Prostate gland (tissue), 2 donors: ENCODE measurements around the gene MFSD2A. TPM values are rescaled to one million over a fixed set of nuclear protein-coding genes. Genes with fewer than 3 reads are reported as not detected.

Source experiments
- DNase-seq: peaks from one replicate; pipeline ENCODE4 v3.0.0-alpha.2; 2019; ENCODE audit warnings: low spot score
- H3K27ac ChIP-seq, 2 donors: fragments of 200-600 bp; sonication (generic); 2 replicates each; pipeline ENCODE4 v1.5.1; 2017 to 2019
- H3K27me3 ChIP-seq: fragments of 200-600 bp; sonication (generic); replicated peaks from 2 replicates; pipeline ENCODE4 v1.5.1; 2019; ENCODE audit not compliant: insufficient read depth
- H3K36me3 ChIP-seq, 2 donors: fragments of 200-600 bp; sonication (generic); 1 replicate in 1 of 2; 2 replicates in 1 of 2; pipeline versions ENCODE4 v1.5.1 to v1.8.1; 2017 to 2019
- H3K4me1 ChIP-seq: fragments of 200-600 bp; sonication (generic); replicated peaks from 2 replicates; pipeline ENCODE4 v1.5.1; 2019
- H3K4me3 ChIP-seq, 2 donors: fragments of 200-600 bp; sonication (generic); 2 replicates each; pipeline ENCODE4 v1.5.1; 2017 to 2019
- H3K9me3 ChIP-seq: fragments of 200-600 bp; sonication (generic); 2 replicates; pipeline ENCODE4 v1.5.1; 2017
- CTCF ChIP-seq, 4 experiments: fragments of 200-600 bp in 2 of 4; fragments of 450-650 bp in 2 of 4; sonication (generic) in 2 of 4; IDR thresholded peaks; 1 replicate in 3 of 4; 2 replicates in 1 of 4; pipeline ENCODE4 v1.5.1; 2016 to 2019; ENCODE audit warnings: antibody characterized with exemption in 4 of 4, mild to moderate bottlenecking in 2 of 4, moderate library complexity in 2 of 4
- POLR2A ChIP-seq: fragments of 450-650 bp; IDR thresholded peaks from one replicate; pipeline ENCODE4 v1.6.1; 2016; ENCODE audit warnings: antibody characterized with exemption, mild to moderate bottlenecking
- POLR2AphosphoS5 ChIP-seq: sonication (generic); formaldehyde crosslinking; IDR thresholded peaks from one replicate; pipeline ENCODE4 v1.6.1; 2017; ENCODE audit warnings: antibody characterized with exemption
- WGBS: methylation state at CpG from one replicate; pipeline ENCODE4 v1.1.5; 2018; 5-methylcytosine and 5-hydroxymethylcytosine counted together
- intact Hi-C: fragments of 100-400 bp; cut with DNase I; formaldehyde crosslinking; loops from one replicate; pipeline ENCODE4 v1.14.2; 2022
- total RNA-seq, 2 donors: library from RNA; depleted of rRNA; stranded (reverse); fragments of >200 nt; gene quantifications; one replicate each; pipeline ENCODE4 v1.1.0, GENCODE V29; 2016

Gene MFSD2A
- total RNA-seq, 2 donors from 2014 or later = 1.1 to 135 TPM

GRCh38 chr1:39947260-39947659, 7.7 kb upstream of the MFSD2A start:
- H3K27ac ChIP-seq = no peak overlapping the region
- H3K4me3 ChIP-seq = no peak overlapping the region
- 71% methylated on average over 4 of the region's 4 CpGs for WGBS
- H3K27me3 ChIP-seq = no peaks in the 10 kb centered on the region
- no peaks in the 10 kb centered on the region for H3K9me3 ChIP-seq
- DNase-seq = no peak
- H3K36me3 ChIP-seq = no peaks in the 10 kb centered on the region
- H3K4me1 ChIP-seq = no peaks in the 10 kb centered on the region
- TF ChIP-seq POLR2AphosphoS5 = no peak
- TF ChIP-seq CTCF (IDR thresholded peaks at IDR 0.05) = no peak
- TF ChIP-seq POLR2A = no peak
- intact Hi-C loops = no loop called here

GRCh38 chr1:39949891-39950290, 5.1 kb upstream of the MFSD2A start:
- TF ChIP-seq POLR2AphosphoS5 = no peak
- no peak for TF ChIP-seq POLR2A
- no peak for TF ChIP-seq CTCF (IDR thresholded peaks at IDR 0.05)
- DNase-seq = no peak
- Histone ChIP-seq H3K27me3 (no peaks in the 10 kb centered on the region), H3K36me3 (no peaks in the 10 kb centered on the region), H3K4me1 (no peaks in the 10 kb centered on the region), H3K4me3 (no peak overlapping the region), H3K27ac (no peak overlapping the region), H3K9me3 (no peaks in the 10 kb centered on the region)
- intact Hi-C loops = no loop called here
- 58% methylated on average over 2 of the region's 2 CpGs for WGBS

- Histone ChIP-seq H3K36me3 (no peaks in the 10 kb centered on the region), H3K9me3 (no peaks in the 10 kb centered on the region), H3K4me3 (no peak overlapping the region), H3K27ac (no peak overlapping the region), H3K27me3 (no peaks in the 10 kb centered on the region), H3K4me1 (peaks cover 12% of the 10 kb centered on the region)
- DNase-seq = no peak
- intact Hi-C loops = no loop called here
- no peak for TF ChIP-seq POLR2A
- no peak for TF ChIP-seq POLR2AphosphoS5
- 83% methylated on average over 3 of the region's 3 CpGs for WGBS
Measured at GRCh38 chr1:39951926-39952325, 3.0 kb upstream of the MFSD2A start.

- intact Hi-C loops = no loop called here
- Histone ChIP-seq H3K4me1 (peaks cover 12% of the 10 kb centered on the region), H3K27me3 (no peaks in the 10 kb centered on the region), H3K27ac (no peak overlapping the region), H3K4me3 (no peak overlapping the region), H3K9me3 (no peaks in the 10 kb centered on the region), H3K36me3 (no peaks in the 10 kb centered on the region)
- WGBS = 69% methylated on average over 8 of the region's 8 CpGs
- TF ChIP-seq POLR2A (no peak), POLR2AphosphoS5 (no peak)
- no peak for DNase-seq
Measured at GRCh38 chr1:39952359-39953110, 2.4 kb upstream of the MFSD2A start.

GRCh38 chr1:39954324-39954869, 548 bp upstream of the MFSD2A start:
- TF ChIP-seq POLR2AphosphoS5 = no peak
- no peak for TF ChIP-seq POLR2A
- TF ChIP-seq CTCF (IDR thresholded peaks at IDR 0.05) = no peak
- H3K27me3 ChIP-seq = no peaks in the 10 kb centered on the region
- H3K27ac ChIP-seq = no peak overlapping the region
- intact Hi-C loops = no loop called here
- no peak overlapping the region for H3K4me3 ChIP-seq
- DNase-seq = no peak
- no peaks in the 10 kb centered on the region for H3K9me3 ChIP-seq
- H3K4me1 ChIP-seq = peaks cover 12% of the 10 kb centered on the region
- 54% methylated on average over 17 of the region's 17 CpGs for WGBS
- no peaks in the 10 kb centered on the region for H3K36me3 ChIP-seq
